SK-N-SH (cell line): ENCODE data around the gene IGHMBP2. TPM values are rescaled to one million over a fixed set of nuclear protein-coding genes. Genes with fewer than 3 reads are reported as not detected.

Experiments used
- CTCF ChIA-PET: fragments of 300-600, 350-600 bp; formaldehyde crosslinking; extraction: SDS; loops from one replicate; lab custom pipeline; 2021; lab: Yijun Ruan, JAX
- POLR2A ChIA-PET: fragments of 350-600 bp; sonication (Branson Sonifier 250); formaldehyde crosslinking; extraction: SDS; loops from one replicate; lab custom pipeline; 2020; ENCODE audit warnings: antibody characterized with exemption, inconsistent platforms; lab: Yijun Ruan, JAX
- DNase-seq: peaks from one replicate; pipeline ENCODE4 v3.0.0; 2012
- H2AFZ ChIP-seq: fragments of 200-600 bp; sonication (generic); 2 replicates; pipeline ENCODE4 v1.8.1; 2016; ENCODE audit warnings: antibody characterized with exemption, mild to moderate bottlenecking, low read depth
- H3F3A ChIP-seq: fragments of 200-600 bp; sonication (generic); replicated peaks from 2 replicates; pipeline ENCODE3; 2016; ENCODE audit warnings: antibody characterized with exemption, mild to moderate bottlenecking; ENCODE audit not compliant: insufficient read depth
- H3K27ac ChIP-seq, 2 experiments: fragments of 200-500 bp in 1 of 2; fragments of 200-600 bp in 1 of 2; sonication (Bioruptor generic) in 1 of 2; sonication (generic), shearing (Covaris generic) in 1 of 2; 2 replicates each; pipeline versions ENCODE4 v1.5.1 to v1.6.1; 2014 to 2016; ENCODE audit warnings: low read depth in 2 of 2, inconsistent platforms in 1 of 2, low read length in 1 of 2, mild to moderate bottlenecking in 1 of 2, mixed read lengths in 1 of 2
- H3K27me3 ChIP-seq: fragments of 200-600 bp; sonication (generic), shearing (Covaris generic); 2 replicates; pipeline ENCODE4 v1.6.1; 2016; ENCODE audit warnings: mixed run types; ENCODE audit not compliant: insufficient read depth
- H3K36me3 ChIP-seq, 2 experiments: fragments of 200-500 bp in 1 of 2; fragments of 200-600 bp in 1 of 2; sonication (Bioruptor generic) in 1 of 2; sonication (generic) in 1 of 2; replicated peaks in 1 of 2; 2 replicates each; pipeline versions ENCODE3 to v1.5.1; 2014 to 2016; ENCODE audit warnings: low read length in 1 of 2, mild to moderate bottlenecking in 1 of 2; ENCODE audit not compliant: insufficient read depth in 2 of 2, control insufficient read depth in 1 of 2
- H3K4me1 ChIP-seq, 2 experiments: fragments of 200-500 bp in 1 of 2; fragments of 200-600 bp in 1 of 2; sonication (Bioruptor generic) in 1 of 2; sonication (generic), shearing (Covaris generic) in 1 of 2; 2 replicates each; pipeline versions ENCODE4 v1.5.1 to v1.6.1; 2014 to 2016; ENCODE audit warnings: low read depth in 1 of 2, low read length in 1 of 2, mixed run types in 1 of 2; ENCODE audit not compliant: insufficient read depth in 2 of 2, control insufficient read depth in 1 of 2
- H3K4me2 ChIP-seq: fragments of 200-600 bp; sonication (generic), shearing (Covaris generic); 2 replicates; pipeline ENCODE4 v1.6.1; 2017; ENCODE audit warnings: mixed run types
- H3K4me3 ChIP-seq, 2 experiments: fragments of 200-500 bp in 1 of 2; fragments of 200-600 bp in 1 of 2; sonication (Bioruptor generic) in 1 of 2; sonication (generic), shearing (Covaris generic) in 1 of 2; 2 replicates each; pipeline versions ENCODE4 v1.5.1 to v1.8.1; 2014 to 2016; ENCODE audit warnings: low read depth in 2 of 2, inconsistent platforms in 1 of 2, low read length in 1 of 2, mild to moderate bottlenecking in 1 of 2, mixed read lengths in 1 of 2, moderate library complexity in 1 of 2
- H3K79me2 ChIP-seq: fragments of 200-600 bp; sonication (generic); 2 replicates; pipeline ENCODE4 v1.8.1; 2017; ENCODE audit warnings: mild to moderate bottlenecking; ENCODE audit not compliant: insufficient read depth
- H3K9ac ChIP-seq: fragments of 200-600 bp; sonication (generic); 2 replicates; pipeline ENCODE4 v1.6.1; 2017; ENCODE audit warnings: mixed run types
- H3K9me2 ChIP-seq: fragments of 200-600 bp; sonication (generic); 2 replicates; pipeline ENCODE4 v1.6.1; 2017; ENCODE audit warnings: mixed run types
- H3K9me3 ChIP-seq: fragments of 200-600 bp; sonication (generic); 2 replicates; pipeline ENCODE4 v1.6.1; 2017; ENCODE audit warnings: mixed run types, mild to moderate bottlenecking, moderate library complexity
- H4K20me1 ChIP-seq: fragments of 200-600 bp; sonication (generic); 2 replicates; pipeline ENCODE4 v1.6.1; 2017; ENCODE audit warnings: mild to moderate bottlenecking, mixed run types; ENCODE audit not compliant: insufficient read depth
- CTCF ChIP-seq: fragments of 200-600 bp; sonication (generic); IDR thresholded peaks from 2 replicates; pipeline ENCODE4 v1.6.1; 2017; ENCODE audit warnings: antibody characterized with exemption, mild to moderate bottlenecking, moderate library complexity
- EP300 ChIP-seq, 2 experiments: IDR thresholded peaks; 2 replicates each; pipeline versions ENCODE4 v1.4.0 to v1.6.1; 2012; ENCODE audit warnings: borderline replicate concordance in 1 of 2, low read depth in 1 of 2, low read length in 1 of 2
- FOSL2 ChIP-seq: IDR thresholded peaks from 2 replicates; pipeline ENCODE4 v1.4.0; 2012; ENCODE audit warnings: low read depth, mild to moderate bottlenecking, moderate library complexity, borderline replicate concordance
- GATA2 ChIP-seq: sonication (generic); formaldehyde crosslinking; IDR thresholded peaks from 2 replicates; pipeline ENCODE4 v1.5.0; 2020; ENCODE audit warnings: mild to moderate bottlenecking, missing genetic modification reagents
- JUND ChIP-seq: IDR thresholded peaks from 2 replicates; pipeline ENCODE4 v1.4.0; 2012
- MAX ChIP-seq: IDR thresholded peaks from 2 replicates; pipeline ENCODE4 v1.4.0; 2012; ENCODE audit warnings: low read depth
- MEF2A ChIP-seq: IDR thresholded peaks from 2 replicates; pipeline ENCODE4 v1.4.0; 2012; ENCODE audit warnings: low read depth, borderline replicate concordance
- NFIC ChIP-seq: IDR thresholded peaks from 2 replicates; pipeline ENCODE4 v1.4.0; 2012; ENCODE audit warnings: borderline replicate concordance
- PBX3 ChIP-seq: IDR thresholded peaks from 2 replicates; pipeline ENCODE4; 2012
- RAD21 ChIP-seq: IDR thresholded peaks from 2 replicates; pipeline ENCODE4 v1.6.1; 2012; ENCODE audit warnings: mild to moderate bottlenecking, low read length
- RFX5 ChIP-seq: IDR thresholded peaks from 2 replicates; pipeline ENCODE4 v1.6.1; 2012; ENCODE audit warnings: mild to moderate bottlenecking, improper control_type of control experiment, low read length
- TEAD4 ChIP-seq: IDR thresholded peaks from 2 replicates; pipeline ENCODE4 v1.4.0; 2012; ENCODE audit warnings: mild to moderate bottlenecking, borderline replicate concordance; ENCODE audit not compliant: insufficient read depth
- YY1 ChIP-seq: IDR thresholded peaks from 2 replicates; pipeline ENCODE4 v1.4.0; 2012; ENCODE audit warnings: low read depth, mild to moderate bottlenecking
- WGBS: methylation state at CpG from one replicate; pipeline ENCODE4 v1.1.6; 2017; ENCODE audit warnings: low lambda C conversion rate; 5-methylcytosine and 5-hydroxymethylcytosine counted together
- polyA plus RNA-seq, 3 experiments: library from polyadenylated mRNA; depleted of rRNA; stranded (reverse); fragments of >200 nt; gene quantifications; 2 replicates each; pipeline ENCODE4 v1.2.3, GENCODE V29; 2012

Gene IGHMBP2
- polyA plus RNA-seq, 1 of the 3 experiments (the other 2 are of a cell fraction): 9.0 TPM

- H3K79me2 ChIP-seq: no peaks in the 10 kb centered on the region
- H2AFZ ChIP-seq: no peak overlapping the region
- no peak overlapping the region for H3K9ac ChIP-seq
- no peak for DNase-seq
- no peaks in the 10 kb centered on the region for H4K20me1 ChIP-seq
- peaks cover 0 to 6% of the 10 kb centered on the region in 2 experiments; a peak in 1 of 4 replicates for H3K4me1 ChIP-seq
- no peak overlapping the region for H3K27ac ChIP-seq
- no peak for TF ChIP-seq FOSL2
- no peak for TF ChIP-seq GATA2 (CRISPR knock-in tag)
- TF ChIP-seq JUND: no peak
- TF ChIP-seq NFIC: no peak
- whole genome bisulfite sequencing: 76% methylated on average over 4 of the region's 5 CpGs
- H3K4me3 ChIP-seq: no peak overlapping the region
- no peaks in the 10 kb centered on the region for H3K9me2 ChIP-seq
- H3K27me3 ChIP-seq: no peaks in the 10 kb centered on the region
- no peaks in the 10 kb centered on the region for H3K9me3 ChIP-seq
- POLR2A ChIA-PET: no interaction called here
- H3F3A ChIP-seq: no peaks in the 10 kb centered on the region
- H3K4me2 ChIP-seq: no peak overlapping the region
- CTCF ChIA-PET: interaction anchor here (0.6 kb wide), 1 partner anchor 13 kb away, joined by 3 read pairs; no protein-coding TSS in a partner anchor
- no peaks in the 10 kb centered on the region for H3K36me3 ChIP-seq
These were observed 51.9 kb downstream of the IGHMBP2 start for GRCh38 chr11:68955607-68955958.

GRCh38 chr11:68956142-68956541, 52.5 kb downstream of the IGHMBP2 start:
- no peak overlapping the region for H3K4me2 ChIP-seq
- no peaks in the 10 kb centered on the region for H4K20me1 ChIP-seq
- H3F3A ChIP-seq: no peaks in the 10 kb centered on the region
- ChIA-PET POLR2A (no interaction called here), CTCF (interaction anchor here (0.6 to 0.7 kb wide), 2 partner anchors 9 to 14 kb away, joined by 3 read pairs; no protein-coding TSS in a partner anchor)
- H3K9ac ChIP-seq: no peak overlapping the region
- peak; percentile 39 for TF ChIP-seq CTCF
- TF ChIP-seq RAD21: no peak
- TF ChIP-seq EP300 (IDR thresholded peaks at IDR 0.05; ENCODE audit: borderline replicate concordance in 1 of 2, low read depth in 1 of 2, low read length in 1 of 2): no peak
- TF ChIP-seq YY1: no peak
- TF ChIP-seq MEF2A: no peak
- no peak for TF ChIP-seq MAX
- TF ChIP-seq RFX5: no peak
- no peak for TF ChIP-seq TEAD4
- TF ChIP-seq PBX3: no peak
- peaks cover 0 to 9% of the 10 kb centered on the region in 2 experiments; a peak in 1 of 4 replicates for H3K4me1 ChIP-seq
- H3K27ac ChIP-seq: no peak overlapping the region
- 58% methylated on average over 5 of the region's 12 CpGs for WGBS
- H3K79me2 ChIP-seq: no peaks in the 10 kb centered on the region
- peak; percentile 70 for DNase-seq
- H3K4me3 ChIP-seq: no peak overlapping the region
- H3K27me3 ChIP-seq: no peaks in the 10 kb centered on the region
- H3K9me3 ChIP-seq: no peaks in the 10 kb centered on the region
- H2AFZ ChIP-seq: no peak overlapping the region
- no peaks in the 10 kb centered on the region for H3K36me3 ChIP-seq
- no peaks in the 10 kb centered on the region for H3K9me2 ChIP-seq
